ENCODE data around the gene MYO1D. TPM values are rescaled to one million over a fixed set of nuclear protein-coding genes. Genes with fewer than 3 reads are reported as not detected.
A peak's percentile ranks its signal among the peaks of the same experiment; 100 is the strongest.

Gene MYO1D
- total RNA-seq, 1 donor from 2014 or later: 18.0 TPM

- Histone ChIP-seq H3K4me1 (ENCODE audit: insufficient read depth, low read length) (no peaks in the 10 kb centered on the region), H3K27me3 (ENCODE audit: insufficient read depth, low read length) (no peaks in the 10 kb centered on the region), H4K20me1 (ENCODE audit: insufficient read depth, low read length) (no peaks in the 10 kb centered on the region), H2AFZ (ENCODE audit: low read depth, low read length) (no peak overlapping the region), H3K79me2 (ENCODE audit: insufficient read depth, low read length) (no peaks in the 10 kb centered on the region), H3K4me3 (ENCODE audit: insufficient read depth, low read depth, low read length) (no peak overlapping the region), H3K36me3 (ENCODE audit: insufficient read depth, low read length) (no peaks in the 10 kb centered on the region), H3K9ac (ENCODE audit: low read length) (no peak overlapping the region), H3K4me2 (ENCODE audit: low read length) (no peak overlapping the region), H3K27ac (ENCODE audit: low read depth, low read length) (no peak overlapping the region), H3K9me3 (ENCODE audit: insufficient read depth, low read depth, low read length) (no peaks in the 10 kb centered on the region)
- Mint-ChIP-seq H3K27ac (ENCODE audit: unreplicated experiment) (no peak overlapping the region), H3K4me1 (ENCODE audit: low read depth, unreplicated experiment) (peaks cover 4% of the 10 kb centered on the region), H3K4me3 (ENCODE audit: unreplicated experiment) (no peak overlapping the region), H3K9me3 (ENCODE audit: unreplicated experiment) (peaks cover 3% of the 10 kb centered on the region), H3K36me3 (ENCODE audit: low read depth, unreplicated experiment) (peaks cover 4% of the 10 kb centered on the region), H3K27me3 (ENCODE audit: low read depth, unreplicated experiment) (no peaks in the 10 kb centered on the region)
- TF ChIP-seq CTCF (IDR thresholded peaks at IDR 0.05; ENCODE audit: insufficient read depth, low read depth, low read length): no peak
- no peak for TF ChIP-seq EZH2 (IDR thresholded peaks at IDR 0.05; ENCODE audit: insufficient read depth, low read length)
- DNase-seq (ENCODE audit: low read depth) (no peak), FAIRE-seq (no peak)
Measured at GRCh38 chr17:32763855-32764439, 113.0 kb downstream of the MYO1D start.

- no peak for FAIRE-seq
- Histone ChIP-seq H4K20me1 (ENCODE audit: insufficient read depth, low read length) (no peaks in the 10 kb centered on the region), H3K36me3 (ENCODE audit: insufficient read depth, low read length) (no peaks in the 10 kb centered on the region), H3K9ac (ENCODE audit: low read length) (no peak overlapping the region), H2AFZ (ENCODE audit: low read depth, low read length) (no peak overlapping the region), H3K27me3 (ENCODE audit: insufficient read depth, low read length) (no peaks in the 10 kb centered on the region), H3K4me1 (ENCODE audit: insufficient read depth, low read length) (no peaks in the 10 kb centered on the region), H3K27ac (ENCODE audit: low read depth, low read length) (no peak overlapping the region), H3K79me2 (ENCODE audit: insufficient read depth, low read length) (no peaks in the 10 kb centered on the region), H3K9me3 (ENCODE audit: insufficient read depth, low read depth, low read length) (no peaks in the 10 kb centered on the region), H3K4me3 (ENCODE audit: insufficient read depth, low read depth, low read length) (no peak overlapping the region), H3K4me2 (ENCODE audit: low read length) (no peak overlapping the region)
- Mint-ChIP-seq H3K27ac (ENCODE audit: unreplicated experiment) (no peak overlapping the region), H3K36me3 (ENCODE audit: low read depth, unreplicated experiment) (peaks cover 4% of the 10 kb centered on the region), H3K4me1 (ENCODE audit: low read depth, unreplicated experiment) (peaks cover 20% of the 10 kb centered on the region), H3K27me3 (ENCODE audit: low read depth, unreplicated experiment) (no peaks in the 10 kb centered on the region), H3K4me3 (ENCODE audit: unreplicated experiment) (no peak overlapping the region), H3K9me3 (ENCODE audit: unreplicated experiment) (peaks cover 3% of the 10 kb centered on the region)
- no peak for DNase-seq (ENCODE audit: low read depth)
- TF ChIP-seq CTCF (IDR thresholded peaks at IDR 0.05; ENCODE audit: insufficient read depth, low read depth, low read length) (no peak), EZH2 (IDR thresholded peaks at IDR 0.05; ENCODE audit: insufficient read depth, low read length) (no peak)
Measured at GRCh38 chr17:32759476-32759875, 117.4 kb downstream of the MYO1D start.

GRCh38 chr17:32757963-32758362 is 119.0 kb downstream of the MYO1D start:
- H3K9me3 ChIP-seq (ENCODE audit: insufficient read depth, low read depth, low read length): no peaks in the 10 kb centered on the region
- H2AFZ ChIP-seq (ENCODE audit: low read depth, low read length): no peak overlapping the region
- H3K4me1 Mint-ChIP-seq (ENCODE audit: low read depth, unreplicated experiment): peaks cover 20% of the 10 kb centered on the region
- no peak overlapping the region for H3K4me3 ChIP-seq (ENCODE audit: insufficient read depth, low read depth, low read length)
- TF ChIP-seq CTCF (IDR thresholded peaks at IDR 0.05; ENCODE audit: insufficient read depth, low read depth, low read length) (no peak), EZH2 (IDR thresholded peaks at IDR 0.05; ENCODE audit: insufficient read depth, low read length) (no peak)
- no peaks in the 10 kb centered on the region for H3K36me3 ChIP-seq (ENCODE audit: insufficient read depth, low read length)
- no peaks in the 10 kb centered on the region for H3K27me3 ChIP-seq (ENCODE audit: insufficient read depth, low read length)
- no peak overlapping the region for H3K27ac Mint-ChIP-seq (ENCODE audit: unreplicated experiment)
- FAIRE-seq (peak; percentile 86), DNase-seq (ENCODE audit: low read depth) (no peak)
- H3K27me3 Mint-ChIP-seq (ENCODE audit: low read depth, unreplicated experiment): no peaks in the 10 kb centered on the region
- H3K36me3 Mint-ChIP-seq (ENCODE audit: low read depth, unreplicated experiment): peaks cover 2% of the 10 kb centered on the region
- H3K4me1 ChIP-seq (ENCODE audit: insufficient read depth, low read length): no peaks in the 10 kb centered on the region
- H4K20me1 ChIP-seq (ENCODE audit: insufficient read depth, low read length): no peaks in the 10 kb centered on the region
- no peak overlapping the region for H3K4me3 Mint-ChIP-seq (ENCODE audit: unreplicated experiment)
- H3K4me2 ChIP-seq (ENCODE audit: low read length): no peak overlapping the region
- H3K79me2 ChIP-seq (ENCODE audit: insufficient read depth, low read length): no peaks in the 10 kb centered on the region
- no peak overlapping the region for H3K9ac ChIP-seq (ENCODE audit: low read length)
- no peak overlapping the region for H3K27ac ChIP-seq (ENCODE audit: low read depth, low read length)
- H3K9me3 Mint-ChIP-seq (ENCODE audit: unreplicated experiment): peaks cover 3% of the 10 kb centered on the region
